Kidney (tissue), 14 donors: ENCODE data around the gene EPHA2. TPM values are rescaled to one million over a fixed set of nuclear protein-coding genes. Genes with fewer than 3 reads are reported as not detected.

ENCODE experiments used
- DNase-seq, 5 donors: peaks; one replicate each; pipeline ENCODE4 v3.0.0-alpha.2; 2013 to 2020
- FAIRE-seq: peaks from 2 replicates; lab custom pipeline; 2012; peaks lifted over from hg19 to GRCh38; lab: Jason Lieb, UNC
- H3K27ac ChIP-seq, 2 donors: one replicate each; pipeline ENCODE4 v1.7.0; 2013; ENCODE audit warnings: low read depth in 2 of 2, low read length in 2 of 2, inconsistent platforms in 1 of 2
- H3K27me3 ChIP-seq: one replicate; pipeline ENCODE4 v1.7.1; 2013; ENCODE audit warnings: low read length, inconsistent platforms; ENCODE audit not compliant: control insufficient read depth, insufficient read depth
- H3K36me3 ChIP-seq, 3 donors: one replicate each; pipeline versions ENCODE4 v1.7.0 to v1.7.1; 2013; ENCODE audit warnings: low read length in 3 of 3, control low read depth in 1 of 3, inconsistent platforms in 1 of 3; ENCODE audit not compliant: insufficient read depth in 3 of 3, control insufficient read depth in 2 of 3
- H3K4me1 ChIP-seq, 3 donors: one replicate each; pipeline versions ENCODE4 v1.7.0 to v1.7.1; 2013; ENCODE audit warnings: low read length in 3 of 3, inconsistent platforms in 1 of 3, low read depth in 1 of 3; ENCODE audit not compliant: control insufficient read depth in 2 of 3, insufficient read depth in 2 of 3
- H3K4me3 ChIP-seq, 3 donors: one replicate each; pipeline versions ENCODE4 v1.7.0 to v1.8.1; 2013; ENCODE audit warnings: low read length in 3 of 3, control low read depth in 1 of 3, inconsistent platforms in 1 of 3
- H3K9ac ChIP-seq, 3 donors: one replicate each; pipeline versions ENCODE4 v1.7.0 to v1.7.1; 2013; ENCODE audit warnings: low read length in 3 of 3, control low read depth in 1 of 3, inconsistent platforms in 1 of 3
- H3K9me3 ChIP-seq, 3 donors: one replicate each; pipeline versions ENCODE4 v1.7.0 to v1.7.1; 2013; ENCODE audit warnings: low read length in 3 of 3, control low read depth in 1 of 3, inconsistent platforms in 1 of 3; ENCODE audit not compliant: control insufficient read depth in 2 of 3, insufficient read depth in 1 of 3
- CTCF ChIP-seq: IDR thresholded peaks from 3 replicates; pipeline ENCODE4 v1.5.1; 2012; ENCODE audit warnings: mild to moderate bottlenecking, moderate library complexity, borderline replicate concordance; ENCODE audit not compliant: insufficient read depth; ENCODE audit errors: extremely low read depth
- intact Hi-C: fragments of 100-400 bp; cut with DNase I; formaldehyde crosslinking; loops from one replicate; pipeline ENCODE4 v1.11.1; 2022
- polyA plus RNA-seq: library from polyadenylated mRNA; stranded (reverse); fragments of 350-450 nt; fragmentation: Illumina TruSeq; extraction: RNeasy Lipid Tissue Mini Kit (QIAGEN cat#74804); gene quantifications from one replicate; pipeline ENCODE4 v1.2.3, GENCODE V29; 2014; ENCODE audit warnings: low read depth, low replicate concordance; ENCODE audit not compliant: insufficient read depth
- total RNA-seq: library from RNA; stranded (reverse); fragmentation: NEBNext Ultra II Directional; extraction: Animal tissue kit (Norgen Biotek cat#: 25700); gene quantifications from one replicate; pipeline ENCODE4 v1.2.1, GENCODE V29; 2021
- donor health status: control.
- donor health status: control.
- donor health status: control.
- donor health status: control.
- donor health status: control.
- donor health status: DM: yes; HTN: yes; CAD: no.
- donor health status: Normal renal cell carcinoma (clear cell type).

EPHA2 gene
- total and polyA plus RNA-seq, 2 donors from 2014 or later, result 5.5 to 34.2 TPM

GRCh38 chr1:16111771-16112595 lies 43.9 kb downstream of the EPHA2 start:
- Histone ChIP-seq H3K27ac (no peak overlapping the region), H3K9me3 (peaks cover 0 to 4% (median 0%) of the 10 kb centered on the region in 3 donors), H3K27me3 (no peaks in the 10 kb centered on the region), H3K9ac (no peak overlapping the region), H3K36me3 (no peaks in the 10 kb centered on the region), H3K4me1 (peaks cover 0 to 2% (median 0%) of the 10 kb centered on the region in 3 donors), H3K4me3 (no peak overlapping the region)
- intact Hi-C loops, result no loop called here
- FAIRE-seq, result no peak
- peak in 4 of 5 donors; percentile 44 to 70 (median 63) for DNase-seq
- no peak for TF ChIP-seq CTCF

GRCh38 chr1:16110884-16111283 lies 45.0 kb downstream of the EPHA2 start:
- H3K36me3 ChIP-seq, result no peaks in the 10 kb centered on the region
- peak in 1 of 5 donors; percentile 15 for DNase-seq
- intact Hi-C loops, result no loop called here

DNA sequence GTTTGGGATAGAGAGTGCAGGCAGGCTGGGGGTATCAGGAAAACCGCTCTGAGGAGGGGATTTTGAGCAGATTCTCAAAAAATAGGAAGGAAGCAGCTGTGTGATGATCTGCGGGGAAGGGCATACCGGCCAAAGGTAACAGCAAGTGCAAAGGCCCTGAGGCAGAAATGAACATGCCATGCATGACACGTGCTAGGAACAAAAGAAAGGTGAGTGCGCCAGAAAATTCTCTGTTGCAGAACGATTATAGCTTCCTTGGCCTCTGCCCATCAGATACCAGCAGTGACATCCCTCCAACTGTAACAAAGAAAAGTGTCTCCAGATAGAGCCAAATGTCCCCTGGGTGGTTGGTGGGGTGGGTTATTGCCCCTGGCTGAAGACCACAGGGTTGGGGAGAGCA lies 45.4 kb downstream of the EPHA2 start:
- H3K4me1 ChIP-seq, result peaks cover 0 to 2% (median 0%) of the 10 kb centered on the region in 3 donors
- TF ChIP-seq CTCF, result no peak
- no peak overlapping the region for H3K9ac ChIP-seq
- peaks cover 0 to 4% (median 0%) of the 10 kb centered on the region in 3 donors for H3K9me3 ChIP-seq
- intact Hi-C loops, result no loop called here
- no peaks in the 10 kb centered on the region for H3K36me3 ChIP-seq
- no peaks in the 10 kb centered on the region for H3K27me3 ChIP-seq
- no peak overlapping the region for H3K27ac ChIP-seq
- DNase-seq, result no peak
- no peak for FAIRE-seq
- H3K4me3 ChIP-seq, result no peak overlapping the region

More at GRCh38 chr1:16110884-16111283, 45.0 kb downstream of the EPHA2 start:
- H3K4me1 ChIP-seq, result peaks cover 0 to 2% (median 0%) of the 10 kb centered on the region in 3 donors
- TF ChIP-seq CTCF, result no peak
- H3K9ac ChIP-seq, result no peak overlapping the region
- FAIRE-seq, result no peak
- no peak overlapping the region for H3K4me3 ChIP-seq
- no peak overlapping the region for H3K27ac ChIP-seq
- H3K27me3 ChIP-seq, result no peaks in the 10 kb centered on the region
- H3K9me3 ChIP-seq, result peaks cover 0 to 4% (median 0%) of the 10 kb centered on the region in 3 donors
